H1 (cell line): ENCODE measurements around the gene TGM3. TPM values are rescaled to one million over a fixed set of nuclear protein-coding genes. Genes with fewer than 3 reads are reported as not detected.

Experiments
- EP300 ChIP-seq, 2 experiments: IDR thresholded peaks; 1 replicate in 1 of 2; 2 replicates in 1 of 2; pipeline ENCODE4 v1.6.1; 2011 to 2012; ENCODE audit warnings: low read depth in 2 of 2, low read length in 2 of 2, mild to moderate bottlenecking in 2 of 2, borderline replicate concordance in 1 of 2, inconsistent platforms in 1 of 2, moderate library complexity in 1 of 2
- SAP30 ChIP-seq: fragments of 300-600 bp; sonication (generic); IDR thresholded peaks from 2 replicates; pipeline ENCODE4 v1.7.1; 2012; ENCODE audit warnings: low read length, moderate library complexity, mild to moderate bottlenecking, inconsistent platforms; ENCODE audit not compliant: insufficient read depth, insufficient replicate concordance
- polyA plus RNA-seq, 7 experiments: library from polyadenylated mRNA; depleted of rRNA in 3 of 7; stranded (reverse) in 5 of 7; unstranded in 2 of 7; fragments of >200 nt in 5 of 7; fragments of 200-250 nt in 2 of 7; gene quantifications; 1 replicate in 5 of 7; 2 replicates in 1 of 7; 4 replicates in 1 of 7; pipeline versions ENCODE4 v1.2.1 to v1.2.3, GENCODE V29; 2011 to 2013; ENCODE audit warnings: missing spikeins in 2 of 7, mixed read lengths in 2 of 7
- total RNA-seq: library from RNA; stranded (reverse); fragmentation: NEBNext Ultra II Directional; extraction: Animal tissue kit (Norgen Biotek cat#: 25700); gene quantifications from 2 replicates; pipeline ENCODE4 v1.2.1, GENCODE V29; 2021
- TF ChIP-seq, protein P1 (sequence below): IDR thresholded peaks from 2 replicates; pipeline ENCODE4 v1.6.1; 2012; ENCODE audit warnings: inconsistent platforms

The TGM3 gene
- total and polyA plus RNA-seq, 2 of the 8 experiments (the other 6 are each of a cell fraction or from before 2014, with no cell fraction given), result 0.12 TPM; not detected in 1

DNA sequence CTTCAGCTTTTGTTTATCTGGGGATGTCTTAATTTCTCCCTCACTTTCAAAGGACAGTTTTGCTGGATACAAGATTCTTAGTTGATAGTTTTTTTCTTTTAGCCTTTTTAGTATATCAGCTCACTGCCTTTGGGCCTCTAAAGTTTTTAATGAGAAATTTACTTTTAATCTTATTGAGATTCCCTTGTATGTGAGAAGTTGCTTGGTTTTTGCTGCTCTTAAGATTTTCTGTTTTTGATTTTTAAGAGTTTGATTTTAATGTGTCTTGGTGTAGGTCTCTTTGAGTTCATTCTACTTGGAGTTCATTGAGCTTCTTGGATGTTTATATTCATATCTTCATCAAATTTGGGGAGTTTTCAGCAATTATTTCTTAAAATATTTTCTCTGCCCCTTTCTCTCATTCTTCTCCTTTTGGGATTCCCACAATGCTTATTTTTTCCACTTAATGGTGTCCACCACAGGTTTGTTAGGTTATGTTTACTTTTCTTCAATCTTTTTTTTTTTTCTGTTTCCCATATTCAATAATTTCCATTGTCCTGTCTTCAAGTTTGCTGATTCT is 65.3 kb downstream of the TGM3 start (continued):
- TF ChIP-seq, protein P1, sequence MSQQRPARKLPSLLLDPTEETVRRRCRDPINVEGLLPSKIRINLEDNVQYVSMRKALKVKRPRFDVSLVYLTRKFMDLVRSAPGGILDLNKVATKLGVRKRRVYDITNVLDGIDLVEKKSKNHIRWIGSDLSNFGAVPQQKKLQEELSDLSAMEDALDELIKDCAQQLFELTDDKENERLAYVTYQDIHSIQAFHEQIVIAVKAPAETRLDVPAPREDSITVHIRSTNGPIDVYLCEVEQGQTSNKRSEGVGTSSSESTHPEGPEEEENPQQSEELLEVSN, result no peak
- no peak for TF ChIP-seq EP300 (IDR thresholded peaks at IDR 0.05; ENCODE audit: borderline replicate concordance in 1 of 2, low read depth in 2 of 2, low read length in 2 of 2)
- no peak for TF ChIP-seq SAP30
